Natural killer cell (primary cell): Measurements from ENCODE around the gene MAP3K6. TPM values are rescaled to one million over a fixed set of nuclear protein-coding genes. Genes with fewer than 3 reads are reported as not detected.

Experiments
- ATAC-seq, 3 donors: fragments of 150-1000 bp in 2 of 3; fragments of 200-7000 bp in 1 of 3; cut with Tn5 transposase; 1 replicate in 1 of 3; 2 replicates in 2 of 3; pipeline ENCODE4 v1.10.0; 2021; ENCODE audit warnings: mild to moderate bottlenecking in 2 of 3, moderate library complexity in 2 of 3
- DNase-seq, 2 donors: peaks; one replicate each; pipeline versions ENCODE4 v3.0.0 to v3.0.0-alpha.2; 2013 to 2021; ENCODE audit warnings: mixed read lengths in 1 of 2
- H3K27ac ChIP-seq: one replicate; pipeline ENCODE4 v1.5.1; 2013; ENCODE audit warnings: mild to moderate bottlenecking, low read length
- H3K27me3 ChIP-seq: one replicate; pipeline ENCODE4 v1.6.1; 2013; ENCODE audit warnings: low read length; ENCODE audit not compliant: control insufficient read depth, insufficient read depth
- H3K36me3 ChIP-seq: one replicate; pipeline ENCODE4 v1.6.1; 2013; ENCODE audit warnings: low read length; ENCODE audit not compliant: control insufficient read depth, insufficient read depth
- H3K4me1 ChIP-seq: one replicate; pipeline ENCODE4 v1.6.1; 2013; ENCODE audit warnings: low read length; ENCODE audit not compliant: control insufficient read depth, insufficient read depth
- H3K4me3 ChIP-seq: one replicate; pipeline ENCODE4 v1.5.1; 2013; ENCODE audit warnings: low read length
- H3K9me3 ChIP-seq: one replicate; pipeline ENCODE4 v1.6.1; 2013; ENCODE audit warnings: low read length; ENCODE audit not compliant: control insufficient read depth, insufficient read depth
- H3K27ac Mint-ChIP-seq, 2 donors: one replicate each; pipeline ENCODE4 v1.8.0; 2022; ENCODE audit warnings: mild to moderate bottlenecking in 2 of 2, mixed read lengths in 2 of 2, moderate library complexity in 1 of 2
- H3K27me3 Mint-ChIP-seq, 2 donors: one replicate each; pipeline ENCODE4 v1.8.0; 2022; ENCODE audit warnings: low read depth in 2 of 2, mixed read lengths in 2 of 2
- H3K36me3 Mint-ChIP-seq: one replicate; pipeline ENCODE4 v1.8.0; 2022; ENCODE audit warnings: mixed read lengths
- H3K4me1 Mint-ChIP-seq, 2 donors: one replicate each; pipeline ENCODE4 v1.8.0; 2022; ENCODE audit warnings: mixed read lengths in 2 of 2
- H3K4me3 Mint-ChIP-seq: one replicate; pipeline ENCODE4 v1.8.0; 2022; ENCODE audit warnings: mild to moderate bottlenecking, moderate library complexity, mixed read lengths
- H3K9me3 Mint-ChIP-seq, 2 donors: one replicate each; pipeline ENCODE4 v1.8.0; 2022; ENCODE audit warnings: mixed read lengths in 2 of 2
- CTCF ChIP-seq: fragments of 200-600 bp; IDR thresholded peaks from one replicate; pipeline ENCODE4 v1.8.0; 2022; ENCODE audit warnings: antibody characterized with exemption
- WGBS: methylation state at CpG from one replicate; pipeline ENCODE4 v1.1.7; 2013; ENCODE audit warnings: missing lambda C conversion rate; ENCODE audit not compliant: insufficient coverage; 5-methylcytosine and 5-hydroxymethylcytosine counted together
- intact Hi-C: fragments of 100-400 bp; cut with micrococcal nuclease; formaldehyde crosslinking; loops from one replicate; pipeline ENCODE4 v1.14.2; 2022
- total RNA-seq, 4 donors: library from RNA; stranded (reverse); fragments of 120-200 nt in 1 of 4; gene quantifications; one replicate each; pipeline versions ENCODE4 v1.2.3 to v1.2.4, GENCODE V29; 2013 to 2022

The MAP3K6 gene
- total RNA-seq, 3 donors from 2014 or later (not counting 1 experiment from before 2014, with no cell fraction given), result 8.2 to 15.1 (median 12.1) TPM

- no peak overlapping the region for H3K4me3 Mint-ChIP-seq
- no peak for TF ChIP-seq CTCF
- H3K27ac ChIP-seq, result no peak overlapping the region
- no peak overlapping the region for H3K4me3 ChIP-seq
- no peaks in the 10 kb centered on the region for H3K27me3 Mint-ChIP-seq
- no peaks in the 10 kb centered on the region for H3K9me3 ChIP-seq
- no peaks in the 10 kb centered on the region for H3K36me3 Mint-ChIP-seq
- intact Hi-C loops, result no loop called here
- 83% methylated on average over 10 of the region's 11 CpGs for WGBS
- no peaks in the 10 kb centered on the region for H3K9me3 Mint-ChIP-seq
- no peaks in the 10 kb centered on the region for H3K27me3 ChIP-seq
- H3K36me3 ChIP-seq, result peaks cover 29% of the 10 kb centered on the region
- ATAC-seq (no peak), DNase-seq (no peak)
- H3K4me1 ChIP-seq, result no peaks in the 10 kb centered on the region
- H3K4me1 Mint-ChIP-seq, result no peaks in the 10 kb centered on the region
- H3K27ac Mint-ChIP-seq, result peak overlapping the region in 1 of 2 donors; percentile 13
These were observed 59.6 kb downstream of the MAP3K6 start for GRCh38 chr1:27306892-27307761.

- Mint-ChIP-seq H3K4me1 (peaks cover 2 to 3% of the 10 kb centered on the region in 2 donors), H3K4me3 (no peak overlapping the region), H3K9me3 (no peaks in the 10 kb centered on the region), H3K27ac (no peak overlapping the region), H3K27me3 (no peaks in the 10 kb centered on the region), H3K36me3 (no peaks in the 10 kb centered on the region)
- no peaks in the 10 kb centered on the region for H3K27me3 ChIP-seq
- H3K27ac ChIP-seq, result no peak overlapping the region
- H3K4me3 ChIP-seq, result no peak overlapping the region
- WGBS, result 98% methylated on average over 11 of the region's 11 CpGs
- H3K36me3 ChIP-seq, result peaks cover 39% of the 10 kb centered on the region
- no peaks in the 10 kb centered on the region for H3K9me3 ChIP-seq
- ATAC-seq (no peak), DNase-seq (no peak)
- no peak for TF ChIP-seq CTCF
- intact Hi-C loops, result no loop called here
- peaks cover under 1% of the 10 kb centered on the region for H3K4me1 ChIP-seq
These were observed 60.7 kb downstream of the MAP3K6 start for GRCh38 chr1:27306071-27306470.

Other genes with a start within 250 kb of the MAP3K6 start
- gene SLC9A1, start 211.8 kb downstream of the MAP3K6 start, total RNA-seq, result 10 to 100 TPM; 26.5 to 37.4 (median 29.4) TPM
- 10 to 100 TPM; 68.9 to 82.0 (median 81.7) TPM for gene WDTC1, start 132.3 kb downstream of the MAP3K6 start, total RNA-seq
- gene TMEM222, start 44.8 kb downstream of the MAP3K6 start, total RNA-seq, result 10 to 100 TPM; 34.9 to 41.2 (median 37.3) TPM
- gene SYTL1, start 24.9 kb downstream of the MAP3K6 start, total RNA-seq, result 100 to 1,000 TPM; 244 to 312 (median 273) TPM
- not detected for gene FCN3, start 7.9 kb upstream of the MAP3K6 start, total RNA-seq
- gene CD164L2, start 16.4 kb upstream of the MAP3K6 start, total RNA-seq, result under 1 TPM in 1 of 3 donors, not detected in 2; 0.40 TPM
- gene GPR3, start 25.7 kb upstream of the MAP3K6 start, total RNA-seq, result under 1 TPM; 0.39 to 0.87 (median 0.60) TPM
- gene WASF2, start 123.2 kb upstream of the MAP3K6 start, total RNA-seq, result 100 to 1,000 TPM; 137 to 153 (median 143) TPM
- gene AHDC1, start 237.2 kb upstream of the MAP3K6 start, total RNA-seq, result 10 to 100 TPM; 39.6 to 67.0 (median 47.0) TPM